ENCODE measurements around the gene KCNJ16.

Gene KCNJ16

DNA sequence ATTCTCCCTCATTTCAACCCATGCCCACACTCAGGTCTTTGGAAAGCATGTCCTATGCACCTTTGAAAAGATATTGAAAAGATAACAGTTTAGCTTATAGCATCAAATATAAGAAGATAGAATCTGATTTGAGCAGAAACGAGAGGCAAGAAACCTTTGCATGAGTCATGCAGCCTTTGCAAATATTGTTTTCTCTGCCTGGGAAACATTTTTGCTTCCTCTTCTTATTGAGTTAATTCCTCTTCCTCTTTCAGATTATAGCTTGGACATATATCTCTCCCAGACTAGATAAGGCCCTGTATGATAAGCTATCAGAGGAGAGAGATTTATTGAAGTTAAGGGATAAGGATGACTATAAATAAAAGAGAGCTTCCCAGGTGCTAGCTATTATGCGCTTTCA lies 48.2 kb downstream of the KCNJ16 start:
- TF ChIP-seq, protein P1, sequence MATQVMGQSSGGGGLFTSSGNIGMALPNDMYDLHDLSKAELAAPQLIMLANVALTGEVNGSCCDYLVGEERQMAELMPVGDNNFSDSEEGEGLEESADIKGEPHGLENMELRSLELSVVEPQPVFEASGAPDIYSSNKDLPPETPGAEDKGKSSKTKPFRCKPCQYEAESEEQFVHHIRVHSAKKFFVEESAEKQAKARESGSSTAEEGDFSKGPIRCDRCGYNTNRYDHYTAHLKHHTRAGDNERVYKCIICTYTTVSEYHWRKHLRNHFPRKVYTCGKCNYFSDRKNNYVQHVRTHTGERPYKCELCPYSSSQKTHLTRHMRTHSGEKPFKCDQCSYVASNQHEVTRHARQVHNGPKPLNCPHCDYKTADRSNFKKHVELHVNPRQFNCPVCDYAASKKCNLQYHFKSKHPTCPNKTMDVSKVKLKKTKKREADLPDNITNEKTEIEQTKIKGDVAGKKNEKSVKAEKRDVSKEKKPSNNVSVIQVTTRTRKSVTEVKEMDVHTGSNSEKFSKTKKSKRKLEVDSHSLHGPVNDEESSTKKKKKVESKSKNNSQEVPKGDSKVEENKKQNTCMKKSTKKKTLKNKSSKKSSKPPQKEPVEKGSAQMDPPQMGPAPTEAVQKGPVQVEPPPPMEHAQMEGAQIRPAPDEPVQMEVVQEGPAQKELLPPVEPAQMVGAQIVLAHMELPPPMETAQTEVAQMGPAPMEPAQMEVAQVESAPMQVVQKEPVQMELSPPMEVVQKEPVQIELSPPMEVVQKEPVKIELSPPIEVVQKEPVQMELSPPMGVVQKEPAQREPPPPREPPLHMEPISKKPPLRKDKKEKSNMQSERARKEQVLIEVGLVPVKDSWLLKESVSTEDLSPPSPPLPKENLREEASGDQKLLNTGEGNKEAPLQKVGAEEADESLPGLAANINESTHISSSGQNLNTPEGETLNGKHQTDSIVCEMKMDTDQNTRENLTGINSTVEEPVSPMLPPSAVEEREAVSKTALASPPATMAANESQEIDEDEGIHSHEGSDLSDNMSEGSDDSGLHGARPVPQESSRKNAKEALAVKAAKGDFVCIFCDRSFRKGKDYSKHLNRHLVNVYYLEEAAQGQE (IDR thresholded peaks at IDR 0.05; ENCODE audit: low read depth), result no peak
- no peak for TF ChIP-seq TCF12 (IDR thresholded peaks at IDR 0.05; ENCODE audit: low read depth)
- no peak for TF ChIP-seq CEBPB (IDR thresholded peaks at IDR 0.05)
- TF ChIP-seq TEAD4 (IDR thresholded peaks at IDR 0.05), result no peak
- TF ChIP-seq RAD21 (IDR thresholded peaks at IDR 0.05; ENCODE audit: low read depth), result no peak
- TF ChIP-seq, protein P2, sequence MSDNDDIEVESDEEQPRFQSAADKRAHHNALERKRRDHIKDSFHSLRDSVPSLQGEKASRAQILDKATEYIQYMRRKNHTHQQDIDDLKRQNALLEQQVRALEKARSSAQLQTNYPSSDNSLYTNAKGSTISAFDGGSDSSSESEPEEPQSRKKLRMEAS (IDR thresholded peaks at IDR 0.05), result no peak
- no peak for TF ChIP-seq NFIC (IDR thresholded peaks at IDR 0.05)
- no peak for TF ChIP-seq EP300 (IDR thresholded peaks at IDR 0.05; ENCODE audit: borderline replicate concordance)
- no peak for TF ChIP-seq ZBTB7A (IDR thresholded peaks at IDR 0.05; ENCODE audit: low read depth)
- no peak for TF ChIP-seq CREB1 (IDR thresholded peaks at IDR 0.05; ENCODE audit: low read depth)
- TF ChIP-seq TAF1 (IDR thresholded peaks at IDR 0.05; ENCODE audit: low read depth), result no peak
- TF ChIP-seq FOXM1 (IDR thresholded peaks at IDR 0.05; ENCODE audit: borderline replicate concordance, low read depth), result no peak
- TF ChIP-seq, protein P3, sequence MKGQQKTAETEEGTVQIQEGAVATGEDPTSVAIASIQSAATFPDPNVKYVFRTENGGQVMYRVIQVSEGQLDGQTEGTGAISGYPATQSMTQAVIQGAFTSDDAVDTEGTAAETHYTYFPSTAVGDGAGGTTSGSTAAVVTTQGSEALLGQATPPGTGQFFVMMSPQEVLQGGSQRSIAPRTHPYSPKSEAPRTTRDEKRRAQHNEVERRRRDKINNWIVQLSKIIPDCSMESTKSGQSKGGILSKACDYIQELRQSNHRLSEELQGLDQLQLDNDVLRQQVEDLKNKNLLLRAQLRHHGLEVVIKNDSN (IDR thresholded peaks at IDR 0.05), result no peak
- no peak for TF ChIP-seq YY1 (IDR thresholded peaks at IDR 0.05; ENCODE audit: low read depth)
- TF ChIP-seq EGR1 (IDR thresholded peaks at IDR 0.05), result no peak

DNA sequence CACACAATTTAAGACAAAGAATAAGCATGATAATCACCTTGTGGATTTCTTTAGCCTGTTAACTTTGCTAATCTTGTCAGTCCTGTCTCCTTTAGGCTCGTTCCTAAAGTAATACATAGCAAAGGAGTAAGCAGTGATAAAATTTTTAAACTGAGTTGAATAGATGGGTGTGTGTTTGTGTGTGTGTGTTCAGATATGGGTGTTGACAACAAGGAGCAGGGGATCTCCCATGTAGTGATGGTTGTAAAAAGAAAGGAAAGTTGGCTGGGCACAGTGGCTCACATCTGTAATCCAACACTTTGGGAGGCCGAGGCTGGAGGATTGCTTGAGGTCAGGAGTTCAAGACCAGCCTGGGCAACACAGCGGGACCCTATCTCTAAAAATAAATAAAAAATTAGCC lies 49.7 kb downstream of the KCNJ16 start:
- TF ChIP-seq CREB1 (IDR thresholded peaks at IDR 0.05; ENCODE audit: low read depth) (no peak), CEBPB (IDR thresholded peaks at IDR 0.05) (no peak), RAD21 (IDR thresholded peaks at IDR 0.05; ENCODE audit: low read depth) (no peak), ZBTB7A (IDR thresholded peaks at IDR 0.05; ENCODE audit: low read depth) (no peak), NFIC (IDR thresholded peaks at IDR 0.05) (no peak), FOXM1 (IDR thresholded peaks at IDR 0.05; ENCODE audit: borderline replicate concordance, low read depth) (no peak), EGR1 (IDR thresholded peaks at IDR 0.05) (no peak), TEAD4 (IDR thresholded peaks at IDR 0.05) (no peak), TAF1 (IDR thresholded peaks at IDR 0.05; ENCODE audit: low read depth) (no peak), TCF12 (IDR thresholded peaks at IDR 0.05; ENCODE audit: low read depth) (no peak), YY1 (IDR thresholded peaks at IDR 0.05; ENCODE audit: low read depth) (no peak), EP300 (IDR thresholded peaks at IDR 0.05; ENCODE audit: borderline replicate concordance) (no peak)
- TF ChIP-seq, protein P1 (IDR thresholded peaks at IDR 0.05; ENCODE audit: low read depth), result no peak
- TF ChIP-seq, protein P3 (IDR thresholded peaks at IDR 0.05), result no peak
- TF ChIP-seq, protein P2 (IDR thresholded peaks at IDR 0.05), result no peak

DNA sequence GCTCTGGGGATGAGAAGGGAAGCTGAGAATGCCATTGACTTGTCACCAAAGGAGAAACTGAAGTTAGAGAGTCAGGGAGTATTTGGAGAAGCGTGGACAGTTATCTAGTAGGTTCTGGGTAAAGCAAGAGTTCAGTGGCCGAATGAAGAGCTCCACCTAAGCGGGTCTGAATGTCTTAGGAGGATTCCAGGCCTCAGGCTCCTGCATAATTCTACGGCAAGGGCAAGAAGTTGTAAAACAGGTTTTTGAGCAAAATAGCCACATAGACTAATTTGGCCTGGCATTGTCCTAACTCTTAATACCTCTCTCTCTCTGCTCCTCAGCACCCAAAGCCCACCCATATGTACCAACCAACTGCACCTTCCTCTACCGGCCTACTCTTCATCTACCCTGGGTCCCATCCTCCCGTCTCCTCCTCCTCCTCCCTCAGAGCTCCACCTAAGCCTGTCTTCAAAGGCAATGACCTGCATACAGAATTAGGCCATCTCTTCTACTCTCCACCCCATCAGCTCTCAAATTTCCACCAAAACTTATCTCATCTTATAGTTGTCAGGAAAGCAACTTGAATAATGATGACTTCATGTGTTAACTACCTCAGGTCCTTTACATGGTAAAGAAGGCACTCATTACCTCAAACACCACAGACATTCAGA lies 52.3 kb downstream of the KCNJ16 start:
- TF ChIP-seq CEBPB (IDR thresholded peaks at IDR 0.05) (no peak), YY1 (IDR thresholded peaks at IDR 0.05; ENCODE audit: low read depth) (no peak), FOXM1 (IDR thresholded peaks at IDR 0.05; ENCODE audit: borderline replicate concordance, low read depth) (no peak), RAD21 (IDR thresholded peaks at IDR 0.05; ENCODE audit: low read depth) (no peak), EGR1 (IDR thresholded peaks at IDR 0.05) (no peak), EP300 (IDR thresholded peaks at IDR 0.05; ENCODE audit: borderline replicate concordance) (no peak), ZBTB7A (IDR thresholded peaks at IDR 0.05; ENCODE audit: low read depth) (no peak), TAF1 (IDR thresholded peaks at IDR 0.05; ENCODE audit: low read depth) (no peak), NFIC (IDR thresholded peaks at IDR 0.05) (no peak), TEAD4 (IDR thresholded peaks at IDR 0.05) (no peak), CREB1 (IDR thresholded peaks at IDR 0.05; ENCODE audit: low read depth) (no peak), TCF12 (IDR thresholded peaks at IDR 0.05; ENCODE audit: low read depth) (no peak)
- TF ChIP-seq, protein P2 (IDR thresholded peaks at IDR 0.05), result no peak
- TF ChIP-seq, protein P1 (IDR thresholded peaks at IDR 0.05; ENCODE audit: low read depth), result no peak
- TF ChIP-seq, protein P3 (IDR thresholded peaks at IDR 0.05), result no peak
